HG03565 (cell line): Measurements from ENCODE around the gene MTUS2.

Experiments
- ATAC-seq: cut with Tn5 transposase; IDR thresholded peaks from one replicate; pipeline ENCODE4 v1.9.1; 2021; ENCODE audit warnings: mild to moderate bottlenecking, moderate library complexity; ENCODE audit not compliant: unreplicated experiment

The MTUS2 gene

GRCh38 chr13:29436721-29437280 is 616.7 kb downstream of the MTUS2 start:
- ATAC-seq: no peak

- no peak for ATAC-seq
Measured at GRCh38 chr13:29438769-29439168, 618.6 kb downstream of the MTUS2 start.

- ATAC-seq: no peak
Measured at GRCh38 chr13:29439601-29440388, 619.7 kb downstream of the MTUS2 start.

- ATAC-seq: no peak
Measured at GRCh38 chr13:29441306-29441705, 621.2 kb downstream of the MTUS2 start.

GRCh38 chr13:29446016-29446415 is 625.9 kb downstream of the MTUS2 start:
- ATAC-seq: no peak

GRCh38 chr13:29448174-29448573 is 628.0 kb downstream of the MTUS2 start:
- no peak for ATAC-seq

GRCh38 chr13:29449726-29450125 is 629.6 kb downstream of the MTUS2 start:
- no peak for ATAC-seq

- no peak for ATAC-seq
Measured at GRCh38 chr13:29451976-29452375, 631.8 kb downstream of the MTUS2 start.

- ATAC-seq: no peak
Measured at GRCh38 chr13:29452773-29453616, 632.9 kb downstream of the MTUS2 start.

GRCh38 chr13:29453617-29454011 is 633.5 kb downstream of the MTUS2 start:
- no peak for ATAC-seq

GRCh38 chr13:29454931-29455481 is 634.9 kb downstream of the MTUS2 start:
- ATAC-seq: no peak

- ATAC-seq: no peak
Measured at GRCh38 chr13:29456419-29456818, 636.3 kb downstream of the MTUS2 start.

- ATAC-seq: no peak
Measured at GRCh38 chr13:29457299-29457698, 637.2 kb downstream of the MTUS2 start.

GRCh38 chr13:29458419-29458818 is 638.3 kb downstream of the MTUS2 start:
- no peak for ATAC-seq

GRCh38 chr13:29459813-29460355 is 639.7 kb downstream of the MTUS2 start:
- no peak for ATAC-seq

GRCh38 chr13:29464105-29464679 is 644.1 kb downstream of the MTUS2 start:
- no peak for ATAC-seq

- no peak for ATAC-seq
Measured at GRCh38 chr13:29465741-29466293, 645.7 kb downstream of the MTUS2 start.

GRCh38 chr13:29471551-29471950 is 651.4 kb downstream of the MTUS2 start:
- ATAC-seq: no peak

- peak; percentile 59 for ATAC-seq
Measured at GRCh38 chr13:29472332-29472961, 652.3 kb downstream of the MTUS2 start.

- no peak for ATAC-seq
Measured at GRCh38 chr13:29473166-29473565, 653.0 kb downstream of the MTUS2 start.
